GF-D8 (cell line): ENCODE data around the gene GJB6.

Source experiments
- DNase-seq: peaks from one replicate; lab custom pipeline; 2025; lab: John Stamatoyannopoulos, UW

The GJB6 gene

DNA sequence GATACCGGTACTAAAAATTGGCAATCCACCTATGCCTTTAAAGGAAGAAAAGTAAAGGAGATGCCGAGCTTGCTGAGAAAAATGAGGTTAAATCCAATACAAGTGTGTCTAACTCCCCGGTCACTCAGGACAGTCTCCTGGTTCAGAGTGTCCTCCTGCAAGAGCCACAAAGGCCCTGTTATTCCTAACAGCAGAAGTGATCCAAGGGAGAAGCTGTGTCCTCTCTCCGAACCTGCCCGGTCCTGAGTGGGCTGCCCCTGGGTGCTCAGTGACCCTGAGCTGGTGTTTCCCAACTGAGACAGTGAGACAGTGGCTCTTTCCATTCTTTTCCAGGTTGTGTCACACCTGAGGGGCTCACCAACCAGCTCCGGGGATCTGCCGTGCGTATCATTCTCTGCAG is 4.8 kb downstream of the GJB6 start:
- DNase-seq, result no peak

GRCh38 chr13:20222553-20222952 is 9.6 kb downstream of the GJB6 start:
- DNase-seq, result no peak

DNA sequence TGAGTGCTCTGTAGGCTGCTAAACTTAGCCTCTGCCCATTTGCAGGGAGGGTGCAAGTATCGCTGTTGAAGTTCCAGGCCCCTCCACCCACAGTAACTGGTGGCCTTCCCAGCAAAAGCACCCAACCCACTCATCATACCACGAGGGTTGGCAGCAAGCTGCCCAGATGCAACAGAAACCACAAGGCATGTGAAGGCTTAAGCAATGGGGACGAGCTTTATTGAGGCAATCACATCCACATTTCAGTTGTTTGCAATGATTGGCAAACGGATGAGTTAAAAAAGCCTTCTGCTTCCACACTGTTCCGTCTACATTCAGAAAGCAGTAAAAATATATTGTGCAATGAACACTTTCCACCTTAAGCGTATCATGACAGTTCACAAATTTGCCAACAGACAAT is 10.3 kb downstream of the GJB6 start:
- peak; percentile 89 for DNase-seq

GRCh38 chr13:20219577-20219976 is 12.5 kb downstream of the GJB6 start:
- peak; percentile 7 for DNase-seq

- no peak for DNase-seq
Observed at GRCh38 chr13:20217168-20217567, 15.0 kb downstream of the GJB6 start.

GRCh38 chr13:20209948-20210347 is 22.2 kb downstream of the GJB6 start:
- DNase-seq, result no peak

DNA sequence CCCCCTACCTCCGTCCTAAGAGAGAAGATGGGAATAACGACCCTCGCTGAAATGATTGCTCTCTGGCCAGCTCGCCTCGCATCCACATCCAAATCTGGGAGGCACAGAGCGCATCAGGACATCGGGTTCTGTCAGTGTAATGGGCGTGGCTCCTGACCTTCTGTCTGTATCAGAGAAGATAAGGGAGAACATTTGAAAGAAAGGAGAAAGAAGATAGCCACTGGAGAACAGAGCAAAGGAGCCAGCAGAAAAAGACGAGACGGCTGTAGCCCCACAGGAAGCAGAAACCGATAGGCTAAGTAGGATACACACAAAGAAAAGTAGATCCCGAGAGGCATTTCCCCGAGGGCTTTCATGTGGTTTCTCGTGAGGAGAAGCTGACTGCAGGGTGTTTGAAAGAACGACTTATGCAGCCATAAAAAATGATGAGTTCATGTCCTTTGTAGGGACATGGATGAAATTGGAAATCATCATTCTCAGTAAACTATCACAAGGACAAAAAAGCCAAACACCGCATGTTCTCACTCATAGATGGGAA is 25.4 kb downstream of the GJB6 start:
- DNase-seq, result no peak

DNA sequence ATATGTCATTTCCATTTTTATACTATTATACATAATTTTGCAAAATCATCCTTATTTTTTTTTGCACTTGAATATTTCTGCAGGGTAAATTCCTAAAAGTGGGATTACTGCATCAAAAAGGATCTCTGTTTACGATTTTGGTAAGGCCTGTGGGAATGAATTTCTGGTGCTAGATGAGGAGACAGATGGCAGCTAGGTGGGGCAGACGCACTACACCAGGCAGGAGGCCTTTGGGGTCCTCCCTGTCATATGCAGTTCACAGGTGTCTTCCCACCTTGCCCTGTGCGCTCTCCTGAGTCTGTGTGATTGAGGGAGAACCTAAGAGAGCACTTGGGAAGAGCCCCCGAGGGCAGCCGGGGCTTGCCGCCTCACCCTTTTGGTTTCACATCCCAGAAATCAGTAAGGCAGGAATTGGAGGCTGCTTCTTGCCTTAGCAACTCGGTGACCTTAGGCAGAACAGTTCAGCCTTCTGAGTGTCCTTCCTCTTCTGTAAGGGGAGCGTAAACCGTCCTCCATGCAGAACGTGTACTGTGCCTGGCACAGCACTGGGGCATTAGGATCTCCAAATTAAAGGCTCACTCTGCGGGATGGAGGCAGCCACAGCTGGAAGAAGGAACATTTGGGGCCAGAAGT is 25.9 kb downstream of the GJB6 start:
- DNase-seq, result no peak

DNA sequence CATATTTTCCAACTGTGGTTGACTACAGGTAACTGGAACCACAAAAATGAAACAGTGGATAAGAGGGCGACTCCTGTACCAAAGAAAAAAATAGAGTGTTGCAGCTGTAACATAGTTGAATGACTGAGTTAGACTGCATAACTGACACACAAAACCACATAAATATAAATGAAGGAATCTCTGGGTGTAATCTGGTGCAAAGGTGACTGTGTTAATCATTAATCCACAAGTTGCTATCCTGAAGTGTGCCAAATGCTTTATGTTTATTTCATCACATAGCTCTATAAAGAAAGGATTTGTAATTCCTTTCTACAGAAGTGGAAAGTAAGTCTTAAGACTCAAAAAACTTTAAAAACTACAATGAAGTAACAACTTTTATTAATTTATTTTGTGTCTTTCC is 33.3 kb downstream of the GJB6 start:
- no peak for DNase-seq

- DNase-seq, result peak; percentile 41
Observed at GRCh38 chr13:20197361-20197834, 34.7 kb downstream of the GJB6 start.

DNA sequence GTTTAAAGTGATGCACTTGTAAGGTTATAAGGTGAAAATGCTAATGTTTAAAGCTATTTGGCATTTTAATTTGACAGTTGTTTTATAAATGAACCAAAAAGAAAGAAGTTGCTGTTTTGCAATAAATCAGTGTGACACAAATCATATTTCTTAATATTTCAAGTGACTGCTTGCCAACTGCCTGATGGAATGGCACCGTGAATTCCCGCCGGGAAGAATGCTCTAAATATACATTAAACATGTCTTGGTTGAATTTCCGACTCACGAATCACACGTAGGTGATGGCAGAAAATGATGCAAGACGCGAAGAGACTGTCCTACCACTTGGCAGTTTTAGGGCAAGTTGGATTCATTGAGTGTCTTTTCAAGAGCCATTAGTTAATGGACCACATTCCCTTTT is 36.3 kb downstream of the GJB6 start:
- no peak for DNase-seq

- DNase-seq, result no peak
Observed at GRCh38 chr13:20193907-20194631, 38.0 kb downstream of the GJB6 start.

GRCh38 chr13:20193162-20193906 is 38.8 kb downstream of the GJB6 start:
- DNase-seq, result no peak

DNA sequence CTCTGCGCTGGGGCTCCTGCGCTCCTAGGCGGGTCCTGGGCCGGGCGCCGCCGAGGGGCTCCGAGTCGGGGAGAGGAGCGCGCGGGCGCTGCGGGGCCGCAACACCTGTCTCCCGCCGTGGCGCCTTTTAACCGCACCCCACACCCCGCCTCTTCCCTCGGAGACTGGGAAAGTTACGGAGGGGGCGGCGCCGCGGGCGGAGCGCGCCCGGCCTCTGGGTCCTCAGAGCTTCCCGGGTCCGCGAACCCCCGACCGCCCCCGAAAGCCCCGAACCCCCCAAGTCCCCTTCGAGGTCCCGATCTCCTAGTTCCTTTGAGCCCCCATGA is 39.3 kb downstream of the GJB6 start, which contains the start of gene GJB2:
Gene GJB2 (minus strand): TSS at position 103 of the 326 bp plus-strand sequence. CDS start 3,357 bp downstream, outside the sequence.
- DNase-seq, result no peak

GRCh38 chr13:20192158-20192835 is 39.8 kb downstream of the GJB6 start:
- DNase-seq, result no peak

- peak; percentile 25 for DNase-seq
Observed at GRCh38 chr13:20191311-20192157, 40.6 kb downstream of the GJB6 start.

- DNase-seq, result no peak
Observed at GRCh38 chr13:20190481-20191310, 41.4 kb downstream of the GJB6 start.

- DNase-seq, result no peak
Observed at GRCh38 chr13:20190076-20190475, 42.0 kb downstream of the GJB6 start.

DNA sequence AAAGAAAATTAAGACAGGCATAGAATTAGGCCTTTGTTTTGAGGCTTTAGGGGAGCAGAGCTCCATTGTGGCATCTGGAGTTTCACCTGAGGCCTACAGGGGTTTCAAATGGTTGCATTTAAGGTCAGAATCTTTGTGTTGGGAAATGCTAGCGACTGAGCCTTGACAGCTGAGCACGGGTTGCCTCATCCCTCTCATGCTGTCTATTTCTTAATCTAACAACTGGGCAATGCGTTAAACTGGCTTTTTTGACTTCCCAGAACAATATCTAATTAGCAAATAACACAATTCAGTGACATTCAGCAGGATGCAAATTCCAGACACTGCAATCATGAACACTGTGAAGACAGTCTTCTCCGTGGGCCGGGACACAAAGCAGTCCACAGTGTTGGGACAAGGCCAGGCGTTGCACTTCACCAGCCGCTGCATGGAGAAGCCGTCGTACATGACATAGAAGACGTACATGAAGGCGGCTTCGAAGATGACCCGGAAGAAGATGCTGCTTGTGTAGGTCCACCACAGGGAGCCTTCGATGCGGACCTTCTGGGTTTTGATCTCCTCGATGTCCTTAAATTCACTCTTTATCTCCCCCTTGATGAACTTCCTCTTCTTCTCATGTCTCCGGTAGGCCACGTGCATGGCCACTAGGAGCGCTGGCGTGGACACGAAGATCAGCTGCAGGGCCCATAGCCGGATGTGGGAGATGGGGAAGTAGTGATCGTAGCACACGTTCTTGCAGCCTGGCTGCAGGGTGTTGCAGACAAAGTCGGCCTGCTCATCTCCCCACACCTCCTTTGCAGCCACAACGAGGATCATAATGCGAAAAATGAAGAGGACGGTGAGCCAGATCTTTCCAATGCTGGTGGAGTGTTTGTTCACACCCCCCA is 43.2 kb downstream of the GJB6 start:
- peak; percentile 85 for DNase-seq
